Osteoblast (primary cell): ENCODE data around the gene ITGA2B. TPM values are rescaled to one million over a fixed set of nuclear protein-coding genes. Genes with fewer than 3 reads are reported as not detected.
"Not testable (repeated sequence)": the region's sequence is repeated elsewhere in the genome, so short reads cannot be mapped to it uniquely, and the experiment has no call there.

ENCODE experiments used
- DNase-seq: peaks from one replicate; pipeline ENCODE4 v3.0.0; 2011; ENCODE audit warnings: low spot score, mixed read lengths; ENCODE audit not compliant: insufficient read length; ENCODE audit errors: missing footprints
- H2AFZ ChIP-seq: 2 replicates; pipeline ENCODE4 v1.6.0; 2011; ENCODE audit warnings: mild to moderate bottlenecking, low read length
- H3K27ac ChIP-seq: 2 replicates; pipeline ENCODE4 v1.5.1; 2011; ENCODE audit warnings: mild to moderate bottlenecking, low read depth, low read length, moderate library complexity
- H3K27me3 ChIP-seq: 2 replicates; pipeline ENCODE4 v1.6.0; 2012; ENCODE audit warnings: mild to moderate bottlenecking, control low read depth, inconsistent platforms, low read length, moderate library complexity; ENCODE audit not compliant: insufficient read depth
- H3K36me3 ChIP-seq: 2 replicates; pipeline ENCODE4 v1.5.1; 2011; ENCODE audit warnings: mild to moderate bottlenecking, low read length, control low read depth, moderate library complexity; ENCODE audit not compliant: insufficient read depth
- H3K4me1 ChIP-seq: 2 replicates; pipeline ENCODE4 v1.5.1; 2011; ENCODE audit warnings: mild to moderate bottlenecking, low read length, control low read depth, moderate library complexity; ENCODE audit not compliant: insufficient read depth
- H3K4me2 ChIP-seq: 2 replicates; pipeline ENCODE4 v1.6.0; 2011; ENCODE audit warnings: mild to moderate bottlenecking, low read length; ENCODE audit not compliant: insufficient read depth
- H3K4me3 ChIP-seq: fragments of 200-600 bp; sonication (generic); 3 replicates; pipeline ENCODE4 v1.5.1; 2012; ENCODE audit warnings: mild to moderate bottlenecking, low read length, inconsistent platforms; ENCODE audit not compliant: insufficient read depth
- H3K79me2 ChIP-seq: 2 replicates; pipeline ENCODE4 v1.6.0; 2012; ENCODE audit warnings: mild to moderate bottlenecking, low read length, control low read depth, inconsistent platforms; ENCODE audit not compliant: insufficient read depth
- H3K9me3 ChIP-seq: 2 replicates; pipeline ENCODE4 v1.5.1; 2011; ENCODE audit warnings: low read depth, low read length, control low read depth
- H4K20me1 ChIP-seq: 2 replicates; pipeline ENCODE4 v1.6.0; 2012; ENCODE audit warnings: mild to moderate bottlenecking, low read length, control low read depth; ENCODE audit not compliant: insufficient read depth
- CTCF ChIP-seq: IDR thresholded peaks from 2 replicates; pipeline ENCODE4 v1.5.1; 2011; ENCODE audit warnings: mild to moderate bottlenecking, low read depth, low read length, moderate library complexity; ENCODE audit errors: extremely low read depth
- total RNA-seq: library from RNA; depleted of rRNA; stranded (reverse); fragments of >200 nt; gene quantifications from 2 replicates; pipeline ENCODE4 v1.2.3, GENCODE V29; 2012

Gene ITGA2B
- total RNA-seq, 1 donor, result not detected

- H3K79me2 ChIP-seq, result peaks cover 22% of the 10 kb centered on the region
- no peaks in the 10 kb centered on the region for H3K27me3 ChIP-seq
- H3K4me2 ChIP-seq, result no peak overlapping the region
- H3K9me3 ChIP-seq, result no peaks in the 10 kb centered on the region
- H3K4me1 ChIP-seq, result peaks cover 15% of the 10 kb centered on the region
- peak; percentile 23 for DNase-seq
- TF ChIP-seq CTCF, result no peak
- no peak overlapping the region for H3K27ac ChIP-seq
- no peak overlapping the region for H2AFZ ChIP-seq
- no peak overlapping the region for H3K4me3 ChIP-seq
- peaks cover 9% of the 10 kb centered on the region for H4K20me1 ChIP-seq
- no peaks in the 10 kb centered on the region for H3K36me3 ChIP-seq
Observed at GRCh38 chr17:44343510-44344209, 45.8 kb downstream of the ITGA2B start.

- not testable (repeated sequence) for H2AFZ ChIP-seq, H3K27me3 ChIP-seq, H3K4me1 ChIP-seq, H4K20me1 ChIP-seq, H3K79me2 ChIP-seq, H3K36me3 ChIP-seq, H3K9me3 ChIP-seq, H3K27ac ChIP-seq, H3K4me3 ChIP-seq, DNase-seq, H3K4me2 ChIP-seq
Observed at GRCh38 chr17:44340553-44340952, 48.9 kb downstream of the ITGA2B start.

- Histone ChIP-seq H4K20me1 (no peaks in the 10 kb centered on the region), H3K4me3 (no peak overlapping the region), H3K4me1 (no peaks in the 10 kb centered on the region), H3K9me3 (no peaks in the 10 kb centered on the region), H3K27ac (no peak overlapping the region), H3K79me2 (no peaks in the 10 kb centered on the region), H2AFZ (no peak overlapping the region), H3K4me2 (no peak overlapping the region), H3K36me3 (no peaks in the 10 kb centered on the region), H3K27me3 (peaks cover 6% of the 10 kb centered on the region)
- no peak for TF ChIP-seq CTCF
- peak; percentile 41 for DNase-seq
Observed at GRCh38 chr17:44338702-44339101, 50.7 kb downstream of the ITGA2B start.

- peak; percentile 10 for DNase-seq
- no peak overlapping the region for H3K4me2 ChIP-seq
- no peaks in the 10 kb centered on the region for H3K79me2 ChIP-seq
- H3K9me3 ChIP-seq, result no peaks in the 10 kb centered on the region
- no peaks in the 10 kb centered on the region for H3K4me1 ChIP-seq
- no peak overlapping the region for H3K4me3 ChIP-seq
- H3K27ac ChIP-seq, result no peak overlapping the region
- H4K20me1 ChIP-seq, result no peaks in the 10 kb centered on the region
- TF ChIP-seq CTCF, result no peak
- no peak overlapping the region for H2AFZ ChIP-seq
- H3K36me3 ChIP-seq, result no peaks in the 10 kb centered on the region
- H3K27me3 ChIP-seq, result peaks cover 6% of the 10 kb centered on the region
Observed at GRCh38 chr17:44335968-44336367, 53.5 kb downstream of the ITGA2B start.
